BJ (cell line): ENCODE measurements around the gene KIRREL3. TPM values are rescaled to one million over a fixed set of nuclear protein-coding genes. Genes with fewer than 3 reads are reported as not detected.

Experiments used
- CTCF ChIA-PET: fragments of 350-600 bp; formaldehyde crosslinking; extraction: SDS; loops from one replicate; lab custom pipeline; 2021; ENCODE audit warnings: antibody characterized with exemption, inconsistent platforms; lab: Yijun Ruan, JAX
- POLR2A ChIA-PET: fragments of 300-600 bp; sonication (Branson Sonifier 250); formaldehyde crosslinking; extraction: SDS; loops from one replicate; lab custom pipeline; 2021; ENCODE audit warnings: antibody characterized with exemption; lab: Charles Lee
- DNase-seq: peaks from one replicate; pipeline ENCODE4 v3.0.0-alpha.2; 2011; ENCODE audit warnings: low read depth
- H3K27me3 ChIP-seq: 2 replicates; pipeline ENCODE4 v1.6.0; 2011; ENCODE audit warnings: low read length; ENCODE audit not compliant: control insufficient read depth, insufficient read depth
- H3K36me3 ChIP-seq: 2 replicates; pipeline ENCODE4 v1.5.1; 2011; ENCODE audit warnings: low read length; ENCODE audit not compliant: control insufficient read depth, insufficient read depth
- H3K4me3 ChIP-seq: 2 replicates; pipeline ENCODE4 v1.5.1; 2011; ENCODE audit warnings: low read depth, mild to moderate bottlenecking, control low read depth, low read length
- polyA plus RNA-seq: library from polyadenylated mRNA; depleted of rRNA; stranded (reverse); fragments of >200 nt; gene quantifications from 2 replicates; pipeline ENCODE4 v1.2.3, GENCODE V29; 2011
- TF ChIP-seq, protein P1 (sequence below): IDR thresholded peaks from 2 replicates; pipeline ENCODE4 v1.5.1; 2011; ENCODE audit warnings: low read depth, mild to moderate bottlenecking, control low read depth, inconsistent platforms, low read length, moderate library complexity; ENCODE audit not compliant: insufficient read depth

Gene KIRREL3
- polyA plus RNA-seq, 1 experiment, result 19.6 TPM

GRCh38 chr11:126456783-126457542, 543.6 kb downstream of the KIRREL3 start:
- H3K36me3 ChIP-seq, result no peaks in the 10 kb centered on the region; the same call in 1 of the 2 replicates
- no peak for DNase-seq
- TF ChIP-seq, protein P1, sequence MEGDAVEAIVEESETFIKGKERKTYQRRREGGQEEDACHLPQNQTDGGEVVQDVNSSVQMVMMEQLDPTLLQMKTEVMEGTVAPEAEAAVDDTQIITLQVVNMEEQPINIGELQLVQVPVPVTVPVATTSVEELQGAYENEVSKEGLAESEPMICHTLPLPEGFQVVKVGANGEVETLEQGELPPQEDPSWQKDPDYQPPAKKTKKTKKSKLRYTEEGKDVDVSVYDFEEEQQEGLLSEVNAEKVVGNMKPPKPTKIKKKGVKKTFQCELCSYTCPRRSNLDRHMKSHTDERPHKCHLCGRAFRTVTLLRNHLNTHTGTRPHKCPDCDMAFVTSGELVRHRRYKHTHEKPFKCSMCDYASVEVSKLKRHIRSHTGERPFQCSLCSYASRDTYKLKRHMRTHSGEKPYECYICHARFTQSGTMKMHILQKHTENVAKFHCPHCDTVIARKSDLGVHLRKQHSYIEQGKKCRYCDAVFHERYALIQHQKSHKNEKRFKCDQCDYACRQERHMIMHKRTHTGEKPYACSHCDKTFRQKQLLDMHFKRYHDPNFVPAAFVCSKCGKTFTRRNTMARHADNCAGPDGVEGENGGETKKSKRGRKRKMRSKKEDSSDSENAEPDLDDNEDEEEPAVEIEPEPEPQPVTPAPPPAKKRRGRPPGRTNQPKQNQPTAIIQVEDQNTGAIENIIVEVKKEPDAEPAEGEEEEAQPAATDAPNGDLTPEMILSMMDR, result no peak
- ChIA-PET POLR2A (no interaction called here), CTCF (no interaction called here)
- H3K27me3 ChIP-seq, result no peaks in the 10 kb centered on the region
- no peak overlapping the region for H3K4me3 ChIP-seq

DNA sequence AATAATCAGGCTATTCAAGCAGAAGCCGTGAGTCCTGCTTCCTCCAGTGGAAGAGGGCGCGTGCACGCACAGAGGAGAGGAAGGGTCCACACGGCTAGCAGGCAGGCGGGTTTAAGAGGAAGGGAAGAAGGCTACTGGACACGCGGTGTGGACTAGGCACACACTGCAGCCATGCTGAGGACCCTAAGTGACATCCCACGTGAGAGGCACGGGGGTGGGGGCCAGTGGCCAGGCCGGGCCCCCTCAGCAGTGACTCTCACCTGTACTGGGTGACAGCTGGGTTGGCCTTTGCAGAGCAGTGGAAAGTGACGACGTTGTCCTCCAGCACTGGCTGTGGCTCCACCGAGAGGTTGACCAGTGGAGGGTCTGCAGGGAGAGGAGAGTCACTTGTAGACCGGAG, 544.5 kb downstream of the KIRREL3 start:
- ChIA-PET CTCF (no interaction called here), POLR2A (no interaction called here)
- H3K36me3 ChIP-seq, result no peaks in the 10 kb centered on the region; the same call in 1 of the 2 replicates
- DNase-seq, result no peak
- H3K4me3 ChIP-seq, result no peak overlapping the region
- TF ChIP-seq, protein P1, result no peak
- no peaks in the 10 kb centered on the region for H3K27me3 ChIP-seq

GRCh38 chr11:126452241-126453101, 548.1 kb downstream of the KIRREL3 start:
- DNase-seq, result no peak
- CTCF ChIA-PET, result interaction anchor here (1.1 to 1.7 kb wide), 3 partner anchors 8 to 28 kb away, joined by 3 to 6 read pairs (median 4); no protein-coding TSS in a partner anchor
- no peak overlapping the region for H3K4me3 ChIP-seq
- H3K36me3 ChIP-seq, result no peaks in the 10 kb centered on the region; the same call in 1 of the 2 replicates
- H3K27me3 ChIP-seq, result no peaks in the 10 kb centered on the region
- POLR2A ChIA-PET, result no interaction called here
- TF ChIP-seq, protein P1, result no peak

GRCh38 chr11:126451211-126451802, 549.3 kb downstream of the KIRREL3 start:
- TF ChIP-seq, protein P1, result no peak
- Histone ChIP-seq H3K36me3 (no peaks in the 10 kb centered on the region; the same call in 1 of the 2 replicates), H3K27me3 (no peaks in the 10 kb centered on the region), H3K4me3 (no peak overlapping the region)
- POLR2A ChIA-PET, result no interaction called here
- DNase-seq, result no peak
- CTCF ChIA-PET, result interaction anchor here (1.7 kb wide), 1 partner anchor 10 kb away, joined by 6 read pairs; no protein-coding TSS in a partner anchor

DNA sequence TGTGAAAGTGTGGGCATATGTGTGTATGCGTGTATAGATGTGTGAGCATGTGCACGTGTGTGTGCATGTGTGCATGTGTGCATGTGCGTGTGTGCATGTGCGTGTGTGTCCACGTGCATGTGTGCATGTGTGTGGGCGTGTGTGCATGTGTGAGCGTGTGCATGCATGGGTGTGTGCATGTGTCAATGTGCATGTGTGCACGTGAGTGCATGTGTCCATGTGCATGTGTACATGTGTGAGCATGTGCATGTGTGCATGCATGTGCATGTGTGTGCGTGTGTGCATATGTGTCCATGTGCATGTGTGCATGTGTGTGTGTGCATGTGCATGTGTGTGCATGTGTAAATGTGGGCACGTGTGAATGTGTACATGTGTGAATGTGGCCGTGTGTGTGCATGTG, 549.8 kb downstream of the KIRREL3 start:
- DNase-seq, result no peak
- TF ChIP-seq, protein P1, result no peak
- no peak overlapping the region for H3K4me3 ChIP-seq
- POLR2A ChIA-PET, result no interaction called here
- H3K36me3 ChIP-seq, result no peaks in the 10 kb centered on the region; the same call in 1 of the 2 replicates
- CTCF ChIA-PET, result no interaction called here
- H3K27me3 ChIP-seq, result no peaks in the 10 kb centered on the region
